LoVo (cell line): Measurements from ENCODE around the gene DXO.

Experiments used
- DNase-seq: peaks from one replicate; pipeline ENCODE4 v3.0.0-alpha.2; 2016; ENCODE audit warnings: low spot score

Gene DXO

DNA sequence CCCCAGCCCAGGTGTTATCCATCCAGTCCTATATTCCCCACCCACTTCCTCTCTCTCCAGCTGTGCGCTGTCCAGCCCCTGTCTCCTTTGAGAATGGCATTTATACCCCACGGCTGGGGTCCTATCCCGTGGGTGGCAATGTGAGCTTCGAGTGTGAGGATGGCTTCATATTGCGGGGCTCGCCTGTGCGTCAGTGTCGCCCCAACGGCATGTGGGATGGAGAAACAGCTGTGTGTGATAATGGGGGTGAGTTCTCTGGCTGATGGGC, 43.3 kb downstream of the DXO start:
- DNase-seq = no peak

DNA sequence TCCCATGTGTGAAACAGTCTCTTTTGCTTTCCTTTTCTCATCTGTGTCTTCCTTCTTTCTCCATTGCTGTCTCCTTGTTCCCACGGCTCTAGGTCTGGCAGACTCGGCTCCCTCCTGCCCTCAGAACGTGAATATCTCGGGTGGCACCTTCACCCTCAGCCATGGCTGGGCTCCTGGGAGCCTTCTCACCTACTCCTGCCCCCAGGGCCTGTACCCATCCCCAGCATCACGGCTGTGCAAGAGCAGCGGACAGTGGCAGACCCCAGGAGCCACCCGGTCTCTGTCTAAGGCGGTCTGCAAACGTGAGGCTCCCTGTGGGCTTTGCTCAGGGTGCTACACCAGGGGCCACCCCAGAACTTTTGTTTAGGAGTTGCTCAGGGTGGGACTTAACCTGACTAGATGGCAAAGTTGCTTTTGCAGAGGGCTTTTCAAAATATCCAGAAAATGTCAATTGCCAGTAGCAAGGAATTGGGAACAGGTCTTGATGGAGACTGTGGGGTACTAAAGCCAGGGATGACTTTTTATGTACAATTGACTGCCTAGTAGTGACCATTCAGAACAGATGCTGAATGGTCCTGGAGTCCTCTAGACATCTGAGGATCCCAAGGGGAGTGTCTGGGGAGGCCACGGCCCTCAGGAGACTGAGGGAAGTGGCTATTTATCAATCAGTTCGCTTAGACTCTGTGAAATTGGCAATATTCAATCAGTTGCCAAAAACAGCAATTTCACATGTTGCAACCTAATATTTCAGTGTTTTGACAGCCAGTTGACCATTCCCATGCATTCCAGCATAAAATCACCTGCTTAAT, 43.9 kb downstream of the DXO start:
- no peak for DNase-seq

- DNase-seq = no peak
These were observed 44.6 kb downstream of the DXO start, which contains the start of gene C2 for GRCh38 chr6:31927242-31927862. TSS of gene C2 (plus strand) at chr6:31927717. CDS start at chr6:31927753, 36 bp downstream.

- DNase-seq = no peak
These were observed 49.0 kb downstream of the DXO start for GRCh38 chr6:31922942-31923341.

- no peak for DNase-seq
These were observed 51.1 kb downstream of the DXO start for GRCh38 chr6:31920811-31921210.
